ENCODE results near the gene CKAP4. TPM values are rescaled to one million over a fixed set of nuclear protein-coding genes. Genes with fewer than 3 reads are reported as not detected.

Gene CKAP4
- total and polyA plus RNA-seq, 2 donors (not counting 3 experiments of a cell fraction or from before 2014, with no cell fraction given), result 117 to 223 TPM

DNA sequence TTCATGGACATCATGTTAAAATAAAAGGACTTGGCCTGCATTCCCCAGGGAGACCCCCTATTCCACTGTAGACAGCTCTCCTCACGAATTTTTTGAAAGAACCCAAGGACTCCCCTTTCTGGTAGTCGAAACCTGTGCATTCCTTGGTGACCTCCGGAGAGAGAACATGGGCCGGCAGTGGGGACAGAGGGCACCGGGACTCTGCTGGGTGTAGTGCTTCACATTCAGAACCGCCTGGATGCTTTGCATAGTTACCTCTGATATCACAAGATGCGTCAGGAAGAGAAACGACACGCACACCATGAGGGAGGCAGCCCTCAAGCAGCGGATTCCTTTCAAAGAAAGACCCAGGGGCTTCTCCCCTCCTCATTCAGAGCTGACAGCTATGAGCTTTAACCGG, 9.7 kb downstream of the CKAP4 start:
- H3K36me3 ChIP-seq (ENCODE audit: control insufficient read depth in 2 of 2, extremely low read depth in 1 of 2, insufficient read depth in 2 of 2, low read length in 2 of 2), result peaks cover 17 to 18% of the 10 kb centered on the region in 2 experiments
- H3K4me2 ChIP-seq (ENCODE audit: insufficient read depth, low read length), result no peak overlapping the region
- POLR2A ChIA-PET, result interaction anchor here (0.6 kb wide), 1 partner anchor 98 kb away, joined by 3 read pairs; no protein-coding TSS in a partner anchor
- no peaks in the 10 kb centered on the region for H3K9me3 ChIP-seq (replicated peaks; ENCODE audit: control insufficient read depth, insufficient read depth, low read length)
- H3K4me3 ChIP-seq (replicated peaks in 1 of 3; ENCODE audit: insufficient read depth in 1 of 3, low read depth in 1 of 3, low read length in 3 of 3), result no peak overlapping the region
- dilution Hi-C loops (cut with MboI; ENCODE audit: extremely low pct_ligation_motif_present, low sequenced_read_pairs) (no loop called here), intact Hi-C loops (cut with micrococcal nuclease) (no loop called here)
- FAIRE-seq (no peak), DNase-seq (ENCODE audit: low read depth, low spot score) (no peak)
- CTCF ChIA-PET, result interaction anchor here (1.0 to 3.0 kb wide), 3 partner anchors 11 to 44 kb away, joined by 6 to 9 read pairs (median 8); no protein-coding TSS in a partner anchor
- H3K27me3 ChIP-seq (ENCODE audit: control insufficient read depth in 2 of 2, insufficient read depth in 2 of 2, low read length in 2 of 2), result no peaks in the 10 kb centered on the region
- no peaks in the 10 kb centered on the region for H3K4me1 ChIP-seq (ENCODE audit: control insufficient read depth, extremely low read depth, insufficient read depth, low read length)
- TF ChIP-seq, protein P1, sequence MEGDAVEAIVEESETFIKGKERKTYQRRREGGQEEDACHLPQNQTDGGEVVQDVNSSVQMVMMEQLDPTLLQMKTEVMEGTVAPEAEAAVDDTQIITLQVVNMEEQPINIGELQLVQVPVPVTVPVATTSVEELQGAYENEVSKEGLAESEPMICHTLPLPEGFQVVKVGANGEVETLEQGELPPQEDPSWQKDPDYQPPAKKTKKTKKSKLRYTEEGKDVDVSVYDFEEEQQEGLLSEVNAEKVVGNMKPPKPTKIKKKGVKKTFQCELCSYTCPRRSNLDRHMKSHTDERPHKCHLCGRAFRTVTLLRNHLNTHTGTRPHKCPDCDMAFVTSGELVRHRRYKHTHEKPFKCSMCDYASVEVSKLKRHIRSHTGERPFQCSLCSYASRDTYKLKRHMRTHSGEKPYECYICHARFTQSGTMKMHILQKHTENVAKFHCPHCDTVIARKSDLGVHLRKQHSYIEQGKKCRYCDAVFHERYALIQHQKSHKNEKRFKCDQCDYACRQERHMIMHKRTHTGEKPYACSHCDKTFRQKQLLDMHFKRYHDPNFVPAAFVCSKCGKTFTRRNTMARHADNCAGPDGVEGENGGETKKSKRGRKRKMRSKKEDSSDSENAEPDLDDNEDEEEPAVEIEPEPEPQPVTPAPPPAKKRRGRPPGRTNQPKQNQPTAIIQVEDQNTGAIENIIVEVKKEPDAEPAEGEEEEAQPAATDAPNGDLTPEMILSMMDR (IDR thresholded peaks at IDR 0.05; ENCODE audit: extremely low read depth in 1 of 2, insufficient read depth in 1 of 2, low read depth in 1 of 2, low read length in 2 of 2), result no peak
- H3K9ac ChIP-seq (replicated peaks; ENCODE audit: extremely low read depth, insufficient read depth, low read length), result no peak overlapping the region
- peaks cover 3% of the 10 kb centered on the region for H4K20me1 ChIP-seq (replicated peaks; ENCODE audit: control insufficient read depth, extremely low read depth, insufficient read depth, low read length)
- no peaks in the 10 kb centered on the region for H3K9me1 ChIP-seq (replicated peaks; ENCODE audit: control insufficient read depth, extremely low read depth, insufficient read depth, low read length)
- BruUV-seq (replicated peaks), result TSS peak; percentile 34
- no peak overlapping the region for H3K27ac ChIP-seq (ENCODE audit: insufficient read depth, low read depth, low read length)
- H2AFZ ChIP-seq (ENCODE audit: low read depth, low read length), result no peak overlapping the region
- peaks cover 32% of the 10 kb centered on the region for H3K79me2 ChIP-seq (ENCODE audit: control insufficient read depth, insufficient read depth, low read length)

DNA sequence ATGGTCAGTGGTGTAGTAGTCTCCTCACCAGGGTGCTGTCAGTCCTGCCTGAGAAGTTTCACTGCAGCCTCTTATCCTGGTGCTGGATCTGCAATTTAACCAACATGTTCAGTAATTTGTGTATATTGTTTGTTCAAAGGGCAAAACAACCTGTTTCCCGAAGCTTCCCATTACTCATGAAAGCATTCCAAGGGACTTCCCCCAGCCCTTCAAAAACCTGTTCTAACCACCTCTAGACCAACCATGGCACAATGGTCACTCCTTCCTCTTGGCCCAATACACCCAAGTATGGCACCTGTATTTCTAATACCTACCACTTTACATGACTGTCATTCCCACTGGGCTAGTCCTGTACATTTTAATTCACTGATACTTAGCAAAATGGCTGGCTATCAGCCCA, 12.1 kb downstream of the CKAP4 start:
- peaks cover 0 to 1% of the 10 kb centered on the region in 2 experiments for H3K27me3 ChIP-seq (ENCODE audit: control insufficient read depth in 2 of 2, insufficient read depth in 2 of 2, low read length in 2 of 2)
- H2AFZ ChIP-seq (ENCODE audit: low read depth, low read length), result no peak overlapping the region
- H3K36me3 ChIP-seq (ENCODE audit: control insufficient read depth in 2 of 2, extremely low read depth in 1 of 2, insufficient read depth in 2 of 2, low read length in 2 of 2), result peaks cover 9 to 17% of the 10 kb centered on the region in 2 experiments
- no peaks in the 10 kb centered on the region for H4K20me1 ChIP-seq (replicated peaks; ENCODE audit: control insufficient read depth, extremely low read depth, insufficient read depth, low read length)
- no peak overlapping the region for H3K4me3 ChIP-seq (replicated peaks in 1 of 3; ENCODE audit: insufficient read depth in 1 of 3, low read depth in 1 of 3, low read length in 3 of 3)
- no peak for FAIRE-seq
- H3K4me2 ChIP-seq (ENCODE audit: insufficient read depth, low read length), result no peak overlapping the region
- H3K9me1 ChIP-seq (replicated peaks; ENCODE audit: control insufficient read depth, extremely low read depth, insufficient read depth, low read length), result no peaks in the 10 kb centered on the region
- H3K27ac ChIP-seq (ENCODE audit: insufficient read depth, low read depth, low read length), result no peak overlapping the region
- H3K79me2 ChIP-seq (ENCODE audit: control insufficient read depth, insufficient read depth, low read length), result peaks cover 14% of the 10 kb centered on the region
- H3K4me1 ChIP-seq (ENCODE audit: control insufficient read depth, extremely low read depth, insufficient read depth, low read length), result no peaks in the 10 kb centered on the region
- DNase-seq (ENCODE audit: low read depth, low spot score), result no peak
- H3K9ac ChIP-seq (replicated peaks; ENCODE audit: extremely low read depth, insufficient read depth, low read length), result no peak overlapping the region
- ChIA-PET CTCF (interaction anchor here (0.7 to 1.6 kb wide), 3 partner anchors 9 to 47 kb away, joined by 3 to 7 read pairs (median 6); no protein-coding TSS in a partner anchor), POLR2A (no interaction called here)
- TF ChIP-seq, protein P1 (IDR thresholded peaks at IDR 0.05; ENCODE audit: extremely low read depth in 1 of 2, insufficient read depth in 1 of 2, low read depth in 1 of 2, low read length in 2 of 2), result no peak
- no peak for TF ChIP-seq POLR2A (IDR thresholded peaks at IDR 0.05; ENCODE audit: low read depth, low read length)
- no peak for TF ChIP-seq GATA2 (IDR thresholded peaks at IDR 0.05; ENCODE audit: insufficient read depth, insufficient read length, low read depth, low read length)
- no peak for TF ChIP-seq EZH2 (IDR thresholded peaks at IDR 0.05; ENCODE audit: borderline replicate concordance, low read depth, low read length, severe bottlenecking)
- TF ChIP-seq MAX (IDR thresholded peaks at IDR 0.05; ENCODE audit: insufficient read depth, insufficient read length), result no peak
- TF ChIP-seq JUN (IDR thresholded peaks at IDR 0.05; ENCODE audit: borderline replicate concordance, insufficient read depth, insufficient read length, low read depth), result no peak
- no peak for TF ChIP-seq POLR2AphosphoS5 (IDR thresholded peaks at IDR 0.05; ENCODE audit: insufficient read depth, low read depth, low read length)
- no peak for TF ChIP-seq FOS (IDR thresholded peaks at IDR 0.05; ENCODE audit: borderline replicate concordance, insufficient read depth, low read length)
- TF ChIP-seq MYC (IDR thresholded peaks at IDR 0.05; ENCODE audit: low read depth, low read length), result no peak
- H3K9me3 ChIP-seq (replicated peaks; ENCODE audit: control insufficient read depth, insufficient read depth, low read length), result no peaks in the 10 kb centered on the region
- dilution Hi-C loops (cut with MboI; ENCODE audit: extremely low pct_ligation_motif_present, low sequenced_read_pairs) (no loop called here), intact Hi-C loops (cut with micrococcal nuclease) (no loop called here)
- BruUV-seq (replicated peaks), result no TSS peak

Data from endothelial cell of umbilical vein (primary cell).